GM19193 (cell line): ENCODE data around the gene AIP.

Experiments used
- POLR2A ChIP-seq: IDR thresholded peaks from 4 replicates; pipeline ENCODE4 v1.6.1; 2011; ENCODE audit not compliant: insufficient read depth, insufficient read length; ENCODE audit errors: extremely low read depth

The AIP gene

GRCh38 chr11:67495234-67496005 lies 12.6 kb downstream of the AIP start:
- no peak for TF ChIP-seq POLR2A

- no peak for TF ChIP-seq POLR2A
These were observed 13.3 kb downstream of the AIP start for GRCh38 chr11:67496113-67496512.

GRCh38 chr11:67497656-67498291 lies 14.9 kb downstream of the AIP start:
- TF ChIP-seq POLR2A, result no peak

GRCh38 chr11:67498544-67498972 lies 15.7 kb downstream of the AIP start:
- no peak for TF ChIP-seq POLR2A

GRCh38 chr11:67499808-67500483 lies 17.1 kb downstream of the AIP start:
- no peak for TF ChIP-seq POLR2A

- no peak for TF ChIP-seq POLR2A
These were observed 17.6 kb downstream of the AIP start for GRCh38 chr11:67500484-67500821.

GRCh38 chr11:67500831-67501715 lies 18.2 kb downstream of the AIP start:
- TF ChIP-seq POLR2A, result no peak

GRCh38 chr11:67501854-67502253 lies 19.0 kb downstream of the AIP start:
- no peak for TF ChIP-seq POLR2A

GRCh38 chr11:67502328-67502979 lies 19.6 kb downstream of the AIP start:
- TF ChIP-seq POLR2A, result no peak

GRCh38 chr11:67503119-67504004 lies 20.5 kb downstream of the AIP start:
- TF ChIP-seq POLR2A, result no peak

GRCh38 chr11:67504005-67504949 lies 21.5 kb downstream of the AIP start:
- TF ChIP-seq POLR2A, result no peak

- TF ChIP-seq POLR2A, result peak; percentile 43
These were observed 22.2 kb downstream of the AIP start, which contains the start of gene PITPNM1 for GRCh38 chr11:67504950-67505581. Gene PITPNM1 (minus strand): TSS chr11:67505363. CDS start chr11:67504180, 1,183 bp downstream.
